AG04449 (cell line): ENCODE measurements around the gene CDC14B.
"Not testable (repeated sequence)": the region's sequence is repeated elsewhere in the genome, so short reads cannot be mapped to it uniquely, and the experiment has no call there.

Experiments used
- CTCF ChIA-PET: fragments of 350-600 bp; formaldehyde crosslinking; extraction: SDS; loops from one replicate; lab custom pipeline; 2021; ENCODE audit warnings: antibody characterized with exemption; lab: Yijun Ruan, JAX
- POLR2A ChIA-PET: fragments of 400-600, 350-600 bp; formaldehyde crosslinking; extraction: SDS; loops from one replicate; lab custom pipeline; 2020; ENCODE audit warnings: antibody characterized with exemption, inconsistent platforms; lab: Yijun Ruan, JAX
- DNase-seq: peaks from one replicate; pipeline ENCODE4 v3.0.0-alpha.2; 2010; ENCODE audit warnings: low read depth, low spot score
- H3K4me3 ChIP-seq: 2 replicates; pipeline ENCODE4 v1.5.1; 2011; ENCODE audit warnings: low read depth, mild to moderate bottlenecking, control low read depth, low read length
- TF ChIP-seq, protein P1 (sequence below): IDR thresholded peaks from one replicate; pipeline ENCODE4 v1.5.1; 2011; ENCODE audit warnings: mild to moderate bottlenecking, moderate library complexity, low read length, control low read depth, inconsistent platforms; ENCODE audit not compliant: insufficient read depth; ENCODE audit errors: missing control alignments

The CDC14B gene

DNA sequence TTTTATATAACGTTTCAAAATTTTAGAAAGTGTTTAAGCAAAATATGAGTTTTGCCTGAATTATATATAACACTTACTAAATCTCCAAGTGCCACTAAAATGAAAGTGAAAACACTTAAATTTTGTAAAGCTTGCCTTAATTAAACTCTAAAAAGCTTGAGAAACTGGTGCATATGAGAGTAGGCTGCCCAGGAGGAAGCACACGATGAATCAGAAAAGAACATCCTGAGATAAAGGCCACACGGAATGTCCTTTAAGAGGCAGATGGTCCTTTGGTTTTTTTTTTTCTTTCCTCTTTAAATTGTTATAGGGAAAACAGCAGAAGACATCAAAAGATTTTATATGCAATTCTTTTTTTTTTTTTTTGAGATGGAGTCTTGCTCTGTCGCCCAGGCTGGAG lies 109.4 kb downstream of the CDC14B start:
- H3K4me3 ChIP-seq, result no peak overlapping the region
- DNase-seq, result no peak
- ChIA-PET POLR2A (no interaction called here), CTCF (interaction anchor here (0.8 kb wide), 1 partner anchor 56 kb away, joined by 3 read pairs; no protein-coding TSS in a partner anchor)
- TF ChIP-seq, protein P1, sequence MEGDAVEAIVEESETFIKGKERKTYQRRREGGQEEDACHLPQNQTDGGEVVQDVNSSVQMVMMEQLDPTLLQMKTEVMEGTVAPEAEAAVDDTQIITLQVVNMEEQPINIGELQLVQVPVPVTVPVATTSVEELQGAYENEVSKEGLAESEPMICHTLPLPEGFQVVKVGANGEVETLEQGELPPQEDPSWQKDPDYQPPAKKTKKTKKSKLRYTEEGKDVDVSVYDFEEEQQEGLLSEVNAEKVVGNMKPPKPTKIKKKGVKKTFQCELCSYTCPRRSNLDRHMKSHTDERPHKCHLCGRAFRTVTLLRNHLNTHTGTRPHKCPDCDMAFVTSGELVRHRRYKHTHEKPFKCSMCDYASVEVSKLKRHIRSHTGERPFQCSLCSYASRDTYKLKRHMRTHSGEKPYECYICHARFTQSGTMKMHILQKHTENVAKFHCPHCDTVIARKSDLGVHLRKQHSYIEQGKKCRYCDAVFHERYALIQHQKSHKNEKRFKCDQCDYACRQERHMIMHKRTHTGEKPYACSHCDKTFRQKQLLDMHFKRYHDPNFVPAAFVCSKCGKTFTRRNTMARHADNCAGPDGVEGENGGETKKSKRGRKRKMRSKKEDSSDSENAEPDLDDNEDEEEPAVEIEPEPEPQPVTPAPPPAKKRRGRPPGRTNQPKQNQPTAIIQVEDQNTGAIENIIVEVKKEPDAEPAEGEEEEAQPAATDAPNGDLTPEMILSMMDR, result no peak

DNA sequence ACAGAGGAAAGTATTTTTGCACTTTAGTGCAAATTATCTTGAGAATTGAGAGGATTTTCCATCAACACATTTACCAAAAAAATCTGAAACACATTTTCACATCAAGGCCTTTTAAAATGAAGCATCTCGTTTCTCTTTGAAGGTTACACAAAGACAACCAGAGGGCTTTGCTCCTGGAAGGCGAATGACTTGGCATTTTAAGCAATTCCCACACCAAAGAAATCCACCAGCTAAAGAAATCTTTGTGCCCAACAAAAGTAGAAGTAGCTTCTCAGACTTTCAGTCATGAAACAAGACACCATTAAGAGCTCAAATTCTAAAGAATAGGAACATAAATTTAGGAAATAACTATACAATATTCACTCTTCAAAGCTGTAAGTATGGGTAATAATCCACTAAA lies 109.8 kb downstream of the CDC14B start:
- no peak for DNase-seq
- CTCF ChIA-PET, result no interaction called here
- POLR2A ChIA-PET, result no interaction called here
- TF ChIP-seq, protein P1, result no peak
- H3K4me3 ChIP-seq, result no peak overlapping the region

DNA sequence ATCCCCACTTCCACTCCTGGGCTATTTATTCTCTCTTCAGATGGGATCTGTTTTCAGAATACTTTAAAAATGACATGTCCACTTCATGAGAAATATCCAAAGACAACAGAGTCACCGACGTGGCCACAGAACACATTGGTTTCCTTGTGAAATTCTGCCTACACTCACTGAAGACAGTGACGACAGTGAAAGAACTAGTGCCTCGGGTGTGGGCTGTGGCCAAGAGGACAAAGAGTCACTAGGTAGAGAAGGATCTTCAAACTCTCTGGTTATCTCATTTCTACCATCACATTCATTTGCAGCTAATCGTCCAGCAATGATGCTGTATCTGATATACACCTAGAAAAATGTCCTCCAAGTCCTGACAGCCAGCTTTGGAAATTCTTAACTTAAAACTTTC lies 110.6 kb downstream of the CDC14B start:
- POLR2A ChIA-PET, result no interaction called here
- TF ChIP-seq, protein P1, result no peak
- no peak overlapping the region for H3K4me3 ChIP-seq
- no peak for DNase-seq
- CTCF ChIA-PET, result no interaction called here

DNA sequence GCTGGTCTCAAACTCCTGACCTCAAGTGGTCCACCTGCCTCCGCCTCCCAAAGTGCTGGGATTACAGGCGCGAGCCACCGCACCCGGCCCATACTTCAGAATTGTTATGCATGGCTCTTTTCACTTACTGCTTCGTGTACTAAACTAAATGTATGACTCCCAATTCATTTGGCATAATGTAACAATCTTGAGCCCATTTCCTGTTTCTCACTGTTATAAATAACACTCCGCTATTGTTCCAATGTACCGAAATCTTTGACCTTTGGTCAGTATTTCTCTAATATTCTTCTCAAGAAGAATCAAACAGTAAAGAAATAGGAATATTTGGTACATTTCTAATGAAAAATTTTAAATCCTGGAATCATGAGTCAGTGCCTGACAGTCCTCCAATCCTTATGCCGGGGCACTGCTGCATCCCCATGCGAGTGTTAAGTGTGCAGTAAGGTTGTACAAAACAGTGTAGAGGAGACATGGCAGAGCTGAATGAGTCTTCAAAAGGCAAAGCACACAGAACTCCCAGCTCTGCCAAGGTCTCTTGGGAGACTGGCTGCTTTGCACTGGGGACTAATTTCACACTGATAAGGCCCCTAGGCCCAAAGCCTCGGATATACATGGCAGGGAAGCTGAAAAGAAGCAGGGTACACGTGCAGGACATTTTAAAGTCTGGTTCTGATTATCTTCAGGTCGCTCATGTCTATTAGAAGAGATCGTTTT lies 111.3 kb downstream of the CDC14B start:
- H3K4me3 ChIP-seq, result no peak overlapping the region
- POLR2A ChIA-PET, result no interaction called here
- CTCF ChIA-PET, result no interaction called here
- no peak for DNase-seq
- TF ChIP-seq, protein P1, result no peak

DNA sequence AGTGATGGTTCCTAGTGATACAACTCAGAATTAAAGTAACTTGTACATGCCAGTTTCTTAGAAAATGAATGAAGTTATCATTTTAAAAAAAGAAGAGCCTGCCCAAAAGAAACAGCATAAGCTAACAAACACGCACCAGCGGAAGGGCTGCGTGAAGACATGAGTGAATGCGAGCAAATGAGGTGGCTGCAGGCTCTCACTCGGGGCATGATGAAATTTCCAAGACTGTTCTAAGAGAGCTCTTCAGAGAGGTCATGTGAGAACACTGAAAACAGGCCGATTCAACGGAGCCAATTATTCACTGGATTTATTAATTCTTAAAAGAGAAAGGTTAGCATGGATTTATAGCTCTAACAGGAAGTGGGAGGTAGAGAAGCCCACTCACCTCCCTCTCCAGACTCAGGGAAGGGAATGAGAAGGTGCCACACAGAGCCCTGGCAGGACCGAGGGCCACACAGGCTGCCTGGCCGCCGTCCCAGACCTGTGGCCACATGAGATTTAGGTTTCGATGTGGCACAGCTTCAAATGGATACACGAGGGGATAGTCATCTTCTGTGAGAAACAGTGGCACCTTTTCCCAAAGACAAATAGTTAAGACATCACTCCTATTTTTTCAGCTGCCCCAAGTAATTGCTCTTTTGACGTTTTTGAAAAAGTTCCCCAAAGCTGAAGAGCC lies 114.2 kb downstream of the CDC14B start:
- TF ChIP-seq, protein P1, result no peak
- H3K4me3 ChIP-seq, result no peak overlapping the region
- POLR2A ChIA-PET, result no interaction called here
- CTCF ChIA-PET, result interaction anchor here (0.8 to 1.0 kb wide), 2 partner anchors 9 to 13 kb away, joined by 3 read pairs; no protein-coding TSS in a partner anchor
- DNase-seq, result no peak

DNA sequence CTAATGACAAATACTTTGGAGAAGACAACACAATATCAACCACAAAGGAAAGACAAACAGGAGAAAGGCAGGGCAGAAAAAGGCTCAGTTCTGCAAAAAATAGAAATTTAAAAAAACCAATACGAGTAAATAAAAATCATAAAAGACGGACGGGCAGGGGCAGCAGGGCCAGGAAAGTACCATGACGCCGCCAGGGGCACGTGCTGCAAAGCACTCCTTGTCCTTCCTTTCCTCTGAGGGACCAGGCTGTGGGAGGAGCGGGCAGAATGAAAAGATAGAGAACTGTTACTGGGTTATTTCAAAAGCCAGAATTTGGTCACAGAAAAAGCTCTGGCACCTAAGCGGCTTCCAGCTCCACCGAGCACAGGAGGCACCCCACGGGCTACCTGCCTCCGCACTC lies 115.7 kb downstream of the CDC14B start:
- POLR2A ChIA-PET, result no interaction called here
- CTCF ChIA-PET, result no interaction called here
- no peak for DNase-seq
- H3K4me3 ChIP-seq, result no peak overlapping the region
- TF ChIP-seq, protein P1, result no peak

DNA sequence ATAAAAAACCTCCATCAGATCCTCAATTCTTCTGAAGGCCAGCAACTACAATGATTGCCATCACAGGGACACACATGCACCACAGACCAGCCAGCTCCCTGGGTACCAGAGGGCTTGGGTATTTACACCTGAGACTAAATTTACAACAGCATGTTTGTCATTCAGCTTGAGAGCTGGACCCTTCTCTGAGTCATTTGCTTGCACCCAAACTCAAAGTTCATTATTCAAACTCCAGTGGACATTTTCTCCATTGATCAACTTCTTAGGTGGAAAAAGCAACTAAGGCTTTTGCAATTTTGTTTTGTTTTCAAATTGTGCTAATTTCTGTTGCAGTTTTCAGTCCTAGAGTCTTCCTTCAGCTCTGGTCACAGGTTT lies 116.3 kb downstream of the CDC14B start:
- H3K4me3 ChIP-seq, CTCF ChIA-PET, POLR2A ChIA-PET, DNase-seq: not testable (repeated sequence)
